WTC11 (cell line): ENCODE data around the gene HLA-A. TPM values are rescaled to one million over a fixed set of nuclear protein-coding genes. Genes with fewer than 3 reads are reported as not detected.

Source experiments
- ATAC-seq: fragments of 200-7000 bp; cut with Tn5 transposase; 2 replicates; pipeline ENCODE4 v1.10.0; 2021; ENCODE audit warnings: mild to moderate bottlenecking, moderate library complexity
- Bru-seq: library from RNA; stranded (reverse); fragments of 400-500 nt; gene quantifications from one replicate; lab custom pipeline; 2021; lab: Mats Ljungman, UMichigan
- CTCF ChIA-PET: fragments of 300-600 bp; sonication (Branson Sonifier 250); formaldehyde crosslinking; loops from one replicate; lab custom pipeline; 2021; ENCODE audit warnings: antibody characterized with exemption; lab: Charles Lee
- POLR2A ChIA-PET: fragments of 350-600 bp; sonication (Branson Sonifier 250); formaldehyde crosslinking; loops from one replicate; lab custom pipeline; 2021; ENCODE audit warnings: antibody characterized with exemption; lab: Charles Lee
- DNase-seq: peaks from one replicate; pipeline ENCODE4 v3.0.0; 2021; ENCODE audit warnings: low spot score
- H3K27ac Mint-ChIP-seq: 2 replicates; pipeline ENCODE4 v1.8.0; 2021; ENCODE audit warnings: mixed read lengths
- H3K27me3 Mint-ChIP-seq: 2 replicates; pipeline ENCODE4 v1.8.0; 2021; ENCODE audit warnings: low read depth, mild to moderate bottlenecking, moderate library complexity, mixed read lengths
- H3K36me3 Mint-ChIP-seq: 2 replicates; pipeline ENCODE4 v1.8.0; 2021; ENCODE audit warnings: mixed read lengths
- H3K4me1 Mint-ChIP-seq: 2 replicates; pipeline ENCODE4 v1.8.0; 2022; ENCODE audit warnings: mixed read lengths
- H3K4me3 Mint-ChIP-seq: 2 replicates; pipeline ENCODE4 v1.8.0; 2021; ENCODE audit warnings: mild to moderate bottlenecking, moderate library complexity, mixed read lengths
- H3K9me3 Mint-ChIP-seq: 2 replicates; pipeline ENCODE4 v1.8.0; 2021; ENCODE audit warnings: mixed read lengths
- GTF2I ChIP-seq: fragments of 250-450 bp; sonication (Bioruptor Pico); conservative IDR thresholded peaks from 2 replicates; pipeline ENCODE4 v1.4.0; 2021; ENCODE audit warnings: mild to moderate bottlenecking
- NFE2L1 ChIP-seq: sonication (generic); formaldehyde crosslinking; IDR thresholded peaks from 2 replicates; pipeline ENCODE4 v1.8.1; 2023; ENCODE audit warnings: missing genetic modification reagents
- NFYB ChIP-seq: sonication (generic); formaldehyde crosslinking; conservative IDR thresholded peaks from 2 replicates; pipeline ENCODE4 v1.8.0; 2022; ENCODE audit warnings: low read depth, missing genetic modification reagents
- ZNF138 ChIP-seq: sonication (generic); formaldehyde crosslinking; conservative IDR thresholded peaks from 2 replicates; pipeline ENCODE4 v1.8.1; 2022; ENCODE audit warnings: mild to moderate bottlenecking, moderate library complexity, missing genetic modification reagents
- long read RNA-seq, 3 experiments: library from RNA in 1 of 3; library from capped mRNA in 1 of 3; library from polyadenylated mRNA in 1 of 3; unstranded in 2 of 3; stranded (forward) in 1 of 3; transcript quantifications; one replicate each; pipeline ENCODE4 v2.0.0, GENCODE V29; 2021
- total RNA-seq: library from RNA; stranded (reverse); gene quantifications from 3 replicates; pipeline ENCODE4 v1.2.3, GENCODE V29; 2021
- TF ChIP-seq, protein P1 (sequence below): sonication (generic); formaldehyde crosslinking; IDR thresholded peaks from 2 replicates; pipeline ENCODE4 v1.8.0; 2022; ENCODE audit warnings: missing genetic modification reagents
- TF ChIP-seq, protein P2 (sequence below): sonication (generic); formaldehyde crosslinking; IDR thresholded peaks from 2 replicates; pipeline ENCODE4 v1.8.1; 2022; ENCODE audit warnings: low read depth, missing genetic modification reagents, borderline replicate concordance
- TF ChIP-seq, protein P3 (sequence below): fragments of 250-450 bp; sonication (Bioruptor Pico); IDR thresholded peaks from 2 replicates; pipeline ENCODE4 v2.1.2; 2022; ENCODE audit warnings: mild to moderate bottlenecking, moderate library complexity
- TF ChIP-seq, protein P4 (sequence below): sonication (generic); formaldehyde crosslinking; IDR thresholded peaks from 2 replicates; pipeline ENCODE4 v1.8.1; 2023; ENCODE audit warnings: mild to moderate bottlenecking, moderate library complexity, missing genetic modification reagents
- TF ChIP-seq, protein P5 (sequence below): sonication (generic); formaldehyde crosslinking; IDR thresholded peaks from 2 replicates; pipeline ENCODE4 v1.8.1; 2023; ENCODE audit warnings: mild to moderate bottlenecking, missing genetic modification reagents, borderline replicate concordance
- TF ChIP-seq, protein P6 (sequence below): fragments of 250-450 bp; sonication (Bioruptor Pico); IDR thresholded peaks from 2 replicates; pipeline ENCODE4 v1.8.0; 2021; ENCODE audit warnings: mild to moderate bottlenecking

HLA-A gene
- 93.2 to 135 TPM (median 134 TPM) in 3 replicates for total RNA-seq
- percentile 79 among the genes with signal in this experiment for Bru-seq, nascent RNA
- long read RNA-seq, experiment 1, transcript HLA-A-203 (8 exons, 1,611 nt), result major isoform, 151 of 186 reads
- long read RNA-seq, experiment 1, partial matches to known transcripts, result 28 of 186 reads
- long read RNA-seq, experiment 1, other reads (novel, unspliced or antisense), result 7 of 186 reads
- long read RNA-seq, experiment 2, transcript HLA-A-203 (8 exons, 1,611 nt), result major isoform, 86 of 236 reads
- long read RNA-seq, experiment 2, partial matches to known transcripts, result 64 of 236 reads
- long read RNA-seq, experiment 2, other reads (novel, unspliced or antisense), result 86 of 236 reads
- long read RNA-seq, experiment 3, transcript HLA-A-203 (8 exons, 1,611 nt), result major isoform, 544 of 609 reads
- long read RNA-seq, experiment 3, partial matches to known transcripts, result 29 of 609 reads
- long read RNA-seq, experiment 3, other reads (novel, unspliced or antisense), result 36 of 609 reads

DNA sequence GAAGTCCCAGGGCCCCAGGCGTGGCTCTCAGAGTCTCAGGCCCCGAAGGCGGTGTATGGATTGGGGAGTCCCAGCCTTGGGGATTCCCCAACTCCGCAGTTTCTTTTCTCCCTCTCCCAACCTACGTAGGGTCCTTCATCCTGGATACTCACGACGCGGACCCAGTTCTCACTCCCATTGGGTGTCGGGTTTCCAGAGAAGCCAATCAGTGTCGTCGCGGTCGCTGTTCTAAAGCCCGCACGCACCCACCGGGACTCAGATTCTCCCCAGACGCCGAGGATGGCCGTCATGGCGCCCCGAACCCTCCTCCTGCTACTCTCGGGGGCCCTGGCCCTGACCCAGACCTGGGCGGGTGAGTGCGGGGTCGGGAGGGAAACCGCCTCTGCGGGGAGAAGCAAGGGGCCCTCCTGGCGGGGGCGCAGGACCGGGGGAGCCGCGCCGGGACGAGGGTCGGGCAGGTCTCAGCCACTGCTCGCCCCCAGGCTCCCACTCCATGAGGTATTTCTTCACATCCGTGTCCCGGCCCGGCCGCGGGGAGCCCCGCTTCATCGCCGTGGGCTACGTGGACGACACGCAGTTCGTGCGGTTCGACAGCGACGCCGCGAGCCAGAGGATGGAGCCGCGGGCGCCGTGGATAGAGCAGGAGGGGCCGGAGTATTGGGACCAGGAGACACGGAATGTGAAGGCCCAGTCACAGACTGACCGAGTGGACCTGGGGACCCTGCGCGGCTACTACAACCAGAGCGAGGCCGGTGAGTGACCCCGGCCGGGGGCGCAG, at the start of gene HLA-A:
Gene HLA-A (plus strand): TSS at position 258 of the 778 bp plus-strand sequence. CDS start 22 bp downstream, at position 280.
- peak; percentile 98 for ATAC-seq
- peaks cover 63% of the 10 kb centered on the region for H3K27me3 Mint-ChIP-seq
- peak within 1 kb of the TSS; percentile 85; the same call in 1 of the 2 replicates for H3K27ac Mint-ChIP-seq
- POLR2A ChIA-PET, result no interaction called here
- TF ChIP-seq NFYB (CRISPR knock-in tag), result 0 out of 2 replicates have a peak, but pooled peaks have one; percentile 20
- TF ChIP-seq, protein P1, sequence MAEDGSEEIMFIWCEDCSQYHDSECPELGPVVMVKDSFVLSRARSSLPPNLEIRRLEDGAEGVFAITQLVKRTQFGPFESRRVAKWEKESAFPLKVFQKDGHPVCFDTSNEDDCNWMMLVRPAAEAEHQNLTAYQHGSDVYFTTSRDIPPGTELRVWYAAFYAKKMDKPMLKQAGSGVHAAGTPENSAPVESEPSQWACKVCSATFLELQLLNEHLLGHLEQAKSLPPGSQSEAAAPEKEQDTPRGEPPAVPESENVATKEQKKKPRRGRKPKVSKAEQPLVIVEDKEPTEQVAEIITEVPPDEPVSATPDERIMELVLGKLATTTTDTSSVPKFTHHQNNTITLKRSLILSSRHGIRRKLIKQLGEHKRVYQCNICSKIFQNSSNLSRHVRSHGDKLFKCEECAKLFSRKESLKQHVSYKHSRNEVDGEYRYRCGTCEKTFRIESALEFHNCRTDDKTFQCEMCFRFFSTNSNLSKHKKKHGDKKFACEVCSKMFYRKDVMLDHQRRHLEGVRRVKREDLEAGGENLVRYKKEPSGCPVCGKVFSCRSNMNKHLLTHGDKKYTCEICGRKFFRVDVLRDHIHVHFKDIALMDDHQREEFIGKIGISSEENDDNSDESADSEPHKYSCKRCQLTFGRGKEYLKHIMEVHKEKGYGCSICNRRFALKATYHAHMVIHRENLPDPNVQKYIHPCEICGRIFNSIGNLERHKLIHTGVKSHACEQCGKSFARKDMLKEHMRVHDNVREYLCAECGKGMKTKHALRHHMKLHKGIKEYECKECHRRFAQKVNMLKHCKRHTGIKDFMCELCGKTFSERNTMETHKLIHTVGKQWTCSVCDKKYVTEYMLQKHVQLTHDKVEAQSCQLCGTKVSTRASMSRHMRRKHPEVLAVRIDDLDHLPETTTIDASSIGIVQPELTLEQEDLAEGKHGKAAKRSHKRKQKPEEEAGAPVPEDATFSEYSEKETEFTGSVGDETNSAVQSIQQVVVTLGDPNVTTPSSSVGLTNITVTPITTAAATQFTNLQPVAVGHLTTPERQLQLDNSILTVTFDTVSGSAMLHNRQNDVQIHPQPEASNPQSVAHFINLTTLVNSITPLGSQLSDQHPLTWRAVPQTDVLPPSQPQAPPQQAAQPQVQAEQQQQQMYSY, result peak; percentile 90
- TF ChIP-seq, protein P2, sequence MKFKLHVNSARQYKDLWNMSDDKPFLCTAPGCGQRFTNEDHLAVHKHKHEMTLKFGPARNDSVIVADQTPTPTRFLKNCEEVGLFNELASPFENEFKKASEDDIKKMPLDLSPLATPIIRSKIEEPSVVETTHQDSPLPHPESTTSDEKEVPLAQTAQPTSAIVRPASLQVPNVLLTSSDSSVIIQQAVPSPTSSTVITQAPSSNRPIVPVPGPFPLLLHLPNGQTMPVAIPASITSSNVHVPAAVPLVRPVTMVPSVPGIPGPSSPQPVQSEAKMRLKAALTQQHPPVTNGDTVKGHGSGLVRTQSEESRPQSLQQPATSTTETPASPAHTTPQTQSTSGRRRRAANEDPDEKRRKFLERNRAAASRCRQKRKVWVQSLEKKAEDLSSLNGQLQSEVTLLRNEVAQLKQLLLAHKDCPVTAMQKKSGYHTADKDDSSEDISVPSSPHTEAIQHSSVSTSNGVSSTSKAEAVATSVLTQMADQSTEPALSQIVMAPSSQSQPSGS (CRISPR knock-in tag), result no peak
- TF ChIP-seq, protein P3, sequence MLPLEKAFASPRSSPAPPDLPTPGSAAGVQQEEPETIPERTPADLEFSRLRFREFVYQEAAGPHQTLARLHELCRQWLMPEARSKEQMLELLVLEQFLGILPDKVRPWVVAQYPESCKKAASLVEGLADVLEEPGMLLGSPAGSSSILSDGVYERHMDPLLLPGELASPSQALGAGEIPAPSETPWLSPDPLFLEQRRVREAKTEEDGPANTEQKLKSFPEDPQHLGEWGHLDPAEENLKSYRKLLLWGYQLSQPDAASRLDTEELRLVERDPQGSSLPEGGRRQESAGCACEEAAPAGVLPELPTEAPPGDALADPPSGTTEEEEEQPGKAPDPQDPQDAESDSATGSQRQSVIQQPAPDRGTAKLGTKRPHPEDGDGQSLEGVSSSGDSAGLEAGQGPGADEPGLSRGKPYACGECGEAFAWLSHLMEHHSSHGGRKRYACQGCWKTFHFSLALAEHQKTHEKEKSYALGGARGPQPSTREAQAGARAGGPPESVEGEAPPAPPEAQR, result no peak
- TF ChIP-seq, all 79 proteins: peak for 2
- Mint-ChIP-seq H3K4me3 (peak within 1 kb of the TSS; percentile 92), H3K4me1 (peaks cover 22% of the 10 kb centered on the region), H3K9me3 (peaks cover 8% of the 10 kb centered on the region), H3K36me3 (peaks cover 27% of the 10 kb centered on the region)
- CTCF ChIA-PET, result no interaction called here
- DNase-seq, result peak; percentile 89

DNA sequence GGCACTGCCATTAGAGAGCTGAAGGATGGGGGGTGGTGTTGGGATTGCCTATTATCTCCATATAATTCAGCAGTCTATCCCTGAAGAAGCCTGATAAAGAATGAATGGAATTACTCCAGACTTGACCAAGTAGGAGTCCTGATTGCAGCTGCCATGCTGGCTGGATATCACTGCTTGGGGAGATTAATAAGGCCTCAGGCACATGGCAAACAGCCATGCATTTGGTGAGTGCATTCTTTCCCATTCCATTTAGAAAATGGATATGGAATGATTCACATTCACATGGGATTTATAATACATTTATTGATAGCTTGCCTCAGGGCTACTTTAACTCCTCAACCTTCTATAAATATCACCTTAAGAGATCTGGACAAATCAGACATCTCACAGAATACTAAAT, 49.6 kb upstream of the HLA-A start:
- DNase-seq, result no peak
- CTCF ChIA-PET, result no interaction called here
- POLR2A ChIA-PET, result no interaction called here
- Mint-ChIP-seq H3K4me1 (no peaks in the 10 kb centered on the region), H3K27me3 (peaks cover 75% of the 10 kb centered on the region), H3K4me3 (no peak overlapping the region), H3K27ac (no peak overlapping the region), H3K36me3 (peaks cover 20% of the 10 kb centered on the region), H3K9me3 (peaks cover 20% of the 10 kb centered on the region)
- ATAC-seq, result no peak
- TF ChIP-seq ZNF138 (CRISPR knock-in tag), result no peak
- TF ChIP-seq, protein P4, sequence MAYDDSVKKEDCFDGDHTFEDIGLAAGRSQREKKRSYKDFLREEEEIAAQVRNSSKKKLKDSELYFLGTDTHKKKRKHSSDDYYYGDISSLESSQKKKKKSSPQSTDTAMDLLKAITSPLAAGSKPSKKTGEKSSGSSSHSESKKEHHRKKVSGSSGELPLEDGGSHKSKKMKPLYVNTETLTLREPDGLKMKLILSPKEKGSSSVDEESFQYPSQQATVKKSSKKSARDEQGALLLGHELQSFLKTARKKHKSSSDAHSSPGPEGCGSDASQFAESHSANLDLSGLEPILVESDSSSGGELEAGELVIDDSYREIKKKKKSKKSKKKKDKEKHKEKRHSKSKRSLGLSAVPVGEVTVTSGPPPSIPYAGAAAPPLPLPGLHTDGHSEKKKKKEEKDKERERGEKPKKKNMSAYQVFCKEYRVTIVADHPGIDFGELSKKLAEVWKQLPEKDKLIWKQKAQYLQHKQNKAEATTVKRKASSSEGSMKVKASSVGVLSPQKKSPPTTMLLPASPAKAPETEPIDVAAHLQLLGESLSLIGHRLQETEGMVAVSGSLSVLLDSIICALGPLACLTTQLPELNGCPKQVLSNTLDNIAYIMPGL (CRISPR knock-in tag), result no peak
- TF ChIP-seq, protein P5, sequence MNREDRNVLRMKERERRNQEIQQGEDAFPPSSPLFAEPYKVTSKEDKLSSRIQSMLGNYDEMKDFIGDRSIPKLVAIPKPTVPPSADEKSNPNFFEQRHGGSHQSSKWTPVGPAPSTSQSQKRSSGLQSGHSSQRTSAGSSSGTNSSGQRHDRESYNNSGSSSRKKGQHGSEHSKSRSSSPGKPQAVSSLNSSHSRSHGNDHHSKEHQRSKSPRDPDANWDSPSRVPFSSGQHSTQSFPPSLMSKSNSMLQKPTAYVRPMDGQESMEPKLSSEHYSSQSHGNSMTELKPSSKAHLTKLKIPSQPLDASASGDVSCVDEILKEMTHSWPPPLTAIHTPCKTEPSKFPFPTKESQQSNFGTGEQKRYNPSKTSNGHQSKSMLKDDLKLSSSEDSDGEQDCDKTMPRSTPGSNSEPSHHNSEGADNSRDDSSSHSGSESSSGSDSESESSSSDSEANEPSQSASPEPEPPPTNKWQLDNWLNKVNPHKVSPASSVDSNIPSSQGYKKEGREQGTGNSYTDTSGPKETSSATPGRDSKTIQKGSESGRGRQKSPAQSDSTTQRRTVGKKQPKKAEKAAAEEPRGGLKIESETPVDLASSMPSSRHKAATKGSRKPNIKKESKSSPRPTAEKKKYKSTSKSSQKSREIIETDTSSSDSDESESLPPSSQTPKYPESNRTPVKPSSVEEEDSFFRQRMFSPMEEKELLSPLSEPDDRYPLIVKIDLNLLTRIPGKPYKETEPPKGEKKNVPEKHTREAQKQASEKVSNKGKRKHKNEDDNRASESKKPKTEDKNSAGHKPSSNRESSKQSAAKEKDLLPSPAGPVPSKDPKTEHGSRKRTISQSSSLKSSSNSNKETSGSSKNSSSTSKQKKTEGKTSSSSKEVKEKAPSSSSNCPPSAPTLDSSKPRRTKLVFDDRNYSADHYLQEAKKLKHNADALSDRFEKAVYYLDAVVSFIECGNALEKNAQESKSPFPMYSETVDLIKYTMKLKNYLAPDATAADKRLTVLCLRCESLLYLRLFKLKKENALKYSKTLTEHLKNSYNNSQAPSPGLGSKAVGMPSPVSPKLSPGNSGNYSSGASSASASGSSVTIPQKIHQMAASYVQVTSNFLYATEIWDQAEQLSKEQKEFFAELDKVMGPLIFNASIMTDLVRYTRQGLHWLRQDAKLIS (CRISPR knock-in tag), result no peak
- TF ChIP-seq, protein P1, result no peak
- TF ChIP-seq, protein P3, result no peak
- TF ChIP-seq, protein P6, sequence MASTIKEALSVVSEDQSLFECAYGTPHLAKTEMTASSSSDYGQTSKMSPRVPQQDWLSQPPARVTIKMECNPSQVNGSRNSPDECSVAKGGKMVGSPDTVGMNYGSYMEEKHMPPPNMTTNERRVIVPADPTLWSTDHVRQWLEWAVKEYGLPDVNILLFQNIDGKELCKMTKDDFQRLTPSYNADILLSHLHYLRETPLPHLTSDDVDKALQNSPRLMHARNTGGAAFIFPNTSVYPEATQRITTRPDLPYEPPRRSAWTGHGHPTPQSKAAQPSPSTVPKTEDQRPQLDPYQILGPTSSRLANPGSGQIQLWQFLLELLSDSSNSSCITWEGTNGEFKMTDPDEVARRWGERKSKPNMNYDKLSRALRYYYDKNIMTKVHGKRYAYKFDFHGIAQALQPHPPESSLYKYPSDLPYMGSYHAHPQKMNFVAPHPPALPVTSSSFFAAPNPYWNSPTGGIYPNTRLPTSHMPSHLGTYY (CRISPR knock-in tag), result no peak
- TF ChIP-seq GTF2I (CRISPR knock-in tag), result no peak
- no peak for TF ChIP-seq NFE2L1
